H9 (cell line): ENCODE results near the gene NR1H2. TPM values are rescaled to one million over a fixed set of nuclear protein-coding genes. Genes with fewer than 3 reads are reported as not detected.

Experiments
- DNase-seq: peaks from one replicate; pipeline ENCODE4 v3.0.0-alpha.2; 2017
- H2AFZ ChIP-seq: one replicate; pipeline ENCODE4 v1.6.1; 2013; ENCODE audit warnings: mild to moderate bottlenecking, low read length, control low read depth, moderate library complexity
- H2AK5ac ChIP-seq: 2 replicates; pipeline ENCODE4 v1.6.1; 2013; ENCODE audit warnings: low read length, control low read depth, mixed read lengths; ENCODE audit not compliant: insufficient read length
- H2BK120ac ChIP-seq: one replicate; pipeline ENCODE4 v1.6.1; 2013; ENCODE audit warnings: low read depth, mild to moderate bottlenecking, low read length, control low read depth, inconsistent platforms; ENCODE audit not compliant: poor library complexity, severe bottlenecking
- H2BK12ac ChIP-seq: 2 replicates; pipeline ENCODE4 v1.6.1; 2013; ENCODE audit warnings: low read length, control low read depth, mixed read lengths, low read depth; ENCODE audit not compliant: insufficient read length
- H2BK15ac ChIP-seq: 2 replicates; pipeline ENCODE4 v1.6.1; 2013; ENCODE audit warnings: low read depth, low read length, control low read depth
- H2BK20ac ChIP-seq: one replicate; pipeline ENCODE4 v1.6.1; 2013; ENCODE audit warnings: low read depth, mild to moderate bottlenecking, low read length, control low read depth, inconsistent platforms; ENCODE audit not compliant: poor library complexity, severe bottlenecking
- H2BK5ac ChIP-seq: 2 replicates; pipeline ENCODE4 v1.6.1; 2013; ENCODE audit warnings: low read length, control low read depth, mixed read lengths; ENCODE audit not compliant: insufficient read length
- H3K14ac ChIP-seq: 2 replicates; pipeline ENCODE4 v1.6.1; 2013; ENCODE audit warnings: low read length, control low read depth; ENCODE audit not compliant: insufficient read depth
- H3K18ac ChIP-seq: 2 replicates; pipeline ENCODE4 v1.6.1; 2013; ENCODE audit warnings: low read depth, mild to moderate bottlenecking, mixed read lengths, low read length, control low read depth; ENCODE audit not compliant: insufficient read length
- H3K23ac ChIP-seq: 2 replicates; pipeline ENCODE4 v1.6.1; 2013; ENCODE audit warnings: low read length, control low read depth, mixed read lengths, low read depth; ENCODE audit not compliant: insufficient read length
- H3K23me2 ChIP-seq: 2 replicates; pipeline ENCODE4 v1.6.1; 2013; ENCODE audit warnings: low read depth, mild to moderate bottlenecking, mixed read lengths, low read length, control low read depth; ENCODE audit not compliant: insufficient read length, poor library complexity, severe bottlenecking
- H3K27ac ChIP-seq: 2 replicates; pipeline ENCODE4 v1.5.1; 2013; ENCODE audit warnings: low read length, control low read depth, mixed read lengths, low read depth; ENCODE audit not compliant: insufficient read length
- H3K27me3 ChIP-seq: 2 replicates; pipeline ENCODE4 v1.6.1; 2013; ENCODE audit warnings: low read length, control low read depth, inconsistent platforms; ENCODE audit not compliant: insufficient read depth
- H3K4ac ChIP-seq: 2 replicates; pipeline ENCODE4 v1.6.1; 2013; ENCODE audit warnings: low read depth, mild to moderate bottlenecking, control low read depth, inconsistent platforms, low read length, moderate library complexity
- H3K4me1 ChIP-seq: 2 replicates; pipeline ENCODE4 v1.6.1; 2013; ENCODE audit warnings: low read length, control low read depth, inconsistent platforms; ENCODE audit not compliant: insufficient read depth
- H3K4me2 ChIP-seq: 2 replicates; pipeline ENCODE4 v1.6.1; 2013; ENCODE audit warnings: low read length, control low read depth, mixed read lengths; ENCODE audit not compliant: insufficient read length, insufficient read depth
- H3K56ac ChIP-seq: 2 replicates; pipeline ENCODE4 v1.6.1; 2013; ENCODE audit warnings: low read depth, mild to moderate bottlenecking, mixed read lengths, low read length, control low read depth; ENCODE audit not compliant: insufficient read length
- H3K79me1 ChIP-seq: 2 replicates; pipeline ENCODE4 v1.6.1; 2013; ENCODE audit warnings: low read depth, mild to moderate bottlenecking, moderate library complexity, low read length, control low read depth, inconsistent platforms; ENCODE audit not compliant: insufficient read depth, poor library complexity, severe bottlenecking
- H3K79me2 ChIP-seq: 2 replicates; pipeline ENCODE4 v1.6.1; 2013; ENCODE audit warnings: low read length, control low read depth, inconsistent platforms; ENCODE audit not compliant: insufficient read depth
- H3K9ac ChIP-seq: 2 replicates; pipeline ENCODE4 v1.6.1; 2013; ENCODE audit warnings: low read length, control low read depth, mixed read lengths; ENCODE audit not compliant: insufficient read length; ENCODE audit errors: extremely low read depth
- H3K9me3 ChIP-seq: one replicate; pipeline ENCODE4 v1.6.1; 2013; ENCODE audit warnings: low read depth, low read length, inconsistent platforms; ENCODE audit not compliant: control insufficient read depth
- H3T11ph ChIP-seq: one replicate; pipeline ENCODE4 v1.6.1; 2013; ENCODE audit warnings: mild to moderate bottlenecking, low read length, control low read depth, inconsistent platforms
- H4K20me1 ChIP-seq: one replicate; pipeline ENCODE4 v1.6.1; 2013; ENCODE audit not compliant: control insufficient read depth, insufficient read length, insufficient read depth
- H4K5ac ChIP-seq: 2 replicates; pipeline ENCODE4 v1.6.1; 2013; ENCODE audit warnings: low read depth, mild to moderate bottlenecking, mixed read lengths, low read length, control low read depth; ENCODE audit not compliant: insufficient read length
- H4K8ac ChIP-seq: replicated peaks from 2 replicates; pipeline ENCODE4 v1.6.1; 2013; ENCODE audit warnings: low read length, control low read depth, mixed read lengths, low read depth; ENCODE audit not compliant: insufficient read length
- H4K91ac ChIP-seq: 2 replicates; pipeline ENCODE4 v1.6.1; 2013; ENCODE audit warnings: low read depth, mild to moderate bottlenecking, moderate library complexity, mixed read lengths, low read length, control low read depth; ENCODE audit not compliant: insufficient read length
- H3K27ac Mint-ChIP-seq, 3 experiments: 2 replicates in 2 of 3; 3 replicates in 1 of 3; pipeline ENCODE4 v1.8.0; 2020 to 2021; ENCODE audit warnings: mixed read lengths in 3 of 3, mild to moderate bottlenecking in 1 of 3, moderate library complexity in 1 of 3
- H3K27me3 Mint-ChIP-seq: 2 replicates; pipeline ENCODE4 v1.8.0; 2021; ENCODE audit warnings: low read depth, mild to moderate bottlenecking, moderate library complexity, mixed read lengths
- H3K36me3 Mint-ChIP-seq, 3 experiments: 2 replicates in 2 of 3; 3 replicates in 1 of 3; pipeline ENCODE4 v1.8.0; 2020 to 2021; ENCODE audit warnings: low read depth in 3 of 3, mixed read lengths in 3 of 3; ENCODE audit not compliant: insufficient read depth in 1 of 3
- H3K4me1 Mint-ChIP-seq, 2 experiments: 2 replicates each; pipeline ENCODE4 v1.8.0; 2020; ENCODE audit warnings: mixed read lengths in 2 of 2
- H3K4me3 Mint-ChIP-seq, 2 experiments: 2 replicates in 1 of 2; 3 replicates in 1 of 2; pipeline ENCODE4 v1.8.0; 2020 to 2021; ENCODE audit warnings: mild to moderate bottlenecking in 2 of 2, mixed read lengths in 2 of 2, moderate library complexity in 1 of 2
- H3K9me3 Mint-ChIP-seq, 2 experiments: 2 replicates in 1 of 2; 3 replicates in 1 of 2; pipeline ENCODE4 v1.8.0; 2020; ENCODE audit warnings: mild to moderate bottlenecking in 2 of 2, mixed read lengths in 2 of 2, moderate library complexity in 1 of 2
- CTCF ChIP-seq: fragments of 200-600 bp; sonication (generic); conservative IDR thresholded peaks from 3 replicates; pipeline ENCODE4 v1.8.0; 2021; ENCODE audit warnings: antibody characterized with exemption, mild to moderate bottlenecking
- WGBS: extraction: QIAGEN DNeasy Blood & Tissue Kit; methylation state at CpG from one replicate; pipeline ENCODE4 v1.1.7; 2013; ENCODE audit warnings: missing lambda C conversion rate, low lambda C conversion rate, mixed read lengths; ENCODE audit not compliant: insufficient read length; ENCODE audit errors: extremely low coverage; 5-methylcytosine and 5-hydroxymethylcytosine counted together
- total RNA-seq: library from RNA; stranded (reverse); gene quantifications from 2 replicates; pipeline ENCODE4 v1.2.1, GENCODE V29; 2021

NR1H2 gene
- total RNA-seq, 1 experiment from 2014 or later: 33.2 TPM

DNA sequence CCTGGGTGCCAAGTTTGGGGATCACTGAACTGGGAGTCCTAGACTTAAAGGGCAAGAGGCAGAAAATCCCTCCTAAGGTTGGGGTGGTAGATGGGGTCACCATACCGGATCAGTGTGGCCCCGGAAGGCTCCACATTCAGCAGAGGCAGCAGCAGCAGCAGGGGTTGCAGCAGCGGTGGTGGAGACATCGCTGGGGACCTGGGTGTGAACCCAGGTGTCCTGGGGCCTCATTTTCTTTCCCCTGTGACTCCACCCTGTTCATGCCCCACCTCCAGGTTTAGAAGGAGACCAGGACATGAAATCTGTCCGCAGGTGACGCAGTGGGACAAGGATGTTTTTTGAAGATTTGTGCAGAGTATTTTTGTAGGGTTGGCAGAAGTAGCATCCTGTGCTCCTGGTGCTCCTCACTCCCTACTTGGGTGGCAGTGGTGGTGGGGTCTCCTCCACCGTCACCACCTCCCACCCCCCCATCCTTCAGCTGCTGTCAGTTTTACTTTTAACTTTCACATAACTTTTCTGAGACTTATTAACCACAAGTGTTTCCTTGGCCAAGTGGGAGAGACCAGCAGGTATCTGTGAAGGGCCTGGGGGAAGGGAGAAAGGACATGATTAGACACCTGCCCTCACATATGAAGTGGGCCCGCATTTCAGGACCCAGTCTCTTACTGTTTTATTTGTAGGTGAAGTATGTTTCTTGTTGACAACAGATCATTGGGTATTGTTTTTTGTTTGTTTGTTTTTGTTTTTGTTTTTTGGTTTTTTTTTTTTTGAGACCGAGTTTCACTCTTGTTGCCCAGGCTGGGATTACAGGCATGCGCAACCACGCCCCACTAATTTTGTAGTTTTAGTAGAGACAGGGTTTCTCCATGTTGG is 10.6 kb upstream of the NR1H2 start, which contains the start of gene NAPSA:
TSS of gene NAPSA (minus strand) at position 206 of the 873 bp plus-strand sequence. CDS start at position 188, 18 bp downstream.
- H3K4me2 ChIP-seq: no peak within 1 kb of the TSS
- DNase-seq: no peak
- no peak within 1 kb of the TSS for H4K91ac ChIP-seq
- H3K4me1 Mint-ChIP-seq: peaks cover 19 to 23% of the 10 kb centered on the region in 2 experiments
- no peak within 1 kb of the TSS for H4K5ac ChIP-seq
- no peak within 1 kb of the TSS for H3K27ac ChIP-seq
- H3K27ac Mint-ChIP-seq: no peak within 1 kb of the TSS
- H3K4me3 Mint-ChIP-seq: peak within 1 kb of the TSS in 1 of 2 experiments; percentile 26; a peak in 1 of 5 replicates
- TF ChIP-seq CTCF: no peak
- H2BK12ac ChIP-seq: no peak within 1 kb of the TSS
- H3K23ac ChIP-seq: no peak within 1 kb of the TSS
- no peak within 1 kb of the TSS for H2BK120ac ChIP-seq
- H3K27me3 Mint-ChIP-seq: peaks cover 11% of the 10 kb centered on the region
- H3K56ac ChIP-seq: no peak within 1 kb of the TSS
- no peaks in the 10 kb centered on the region for H3K79me1 ChIP-seq
- H3K9me3 ChIP-seq: no peaks in the 10 kb centered on the region
- H3K27me3 ChIP-seq: no peaks in the 10 kb centered on the region
- no peak within 1 kb of the TSS for H2BK20ac ChIP-seq
- H3T11ph ChIP-seq: no peak within 1 kb of the TSS
- no peaks in the 10 kb centered on the region for H3K4me1 ChIP-seq
- H4K8ac ChIP-seq: no peak within 1 kb of the TSS
- H2BK15ac ChIP-seq: no peak within 1 kb of the TSS; the same call in 1 of the 2 replicates
- no peak within 1 kb of the TSS for H2AFZ ChIP-seq
- no peaks in the 10 kb centered on the region for H3K79me2 ChIP-seq
- WGBS: no CpG with 5 or more reads among the region's 11 CpGs
- no peaks in the 10 kb centered on the region; a peak in 2 of 5 replicates for H3K9me3 Mint-ChIP-seq
- H3K4ac ChIP-seq: no peak within 1 kb of the TSS
- H3K14ac ChIP-seq: no peak within 1 kb of the TSS
- H3K18ac ChIP-seq: no peak within 1 kb of the TSS
- H3K36me3 Mint-ChIP-seq: peaks cover 0 to 4% (median 0%) of the 10 kb centered on the region in 3 experiments; a peak in 2 of 7 replicates
- no peak within 1 kb of the TSS for H2AK5ac ChIP-seq
- no peak within 1 kb of the TSS for H2BK5ac ChIP-seq
- peaks cover 5% of the 10 kb centered on the region for H3K23me2 ChIP-seq
- no peaks in the 10 kb centered on the region for H4K20me1 ChIP-seq
- no peak within 1 kb of the TSS for H3K9ac ChIP-seq
